Neural cell (in vitro differentiated cells): ENCODE measurements around the gene HSPA12A. TPM values are rescaled to one million over a fixed set of nuclear protein-coding genes. Genes with fewer than 3 reads are reported as not detected.

ENCODE experiments used
- H2AFZ ChIP-seq: fragments of 200-600, 300-800 bp; sonication (generic), shearing (Covaris generic); 2 replicates; pipeline ENCODE4 v1.6.0; 2014; ENCODE audit warnings: low read depth, mild to moderate bottlenecking, antibody characterized with exemption, low read length, moderate library complexity
- H3F3A ChIP-seq: fragments of 200-600 bp; shearing (Covaris generic); 2 replicates; pipeline ENCODE4 v1.6.1; 2016; ENCODE audit warnings: mild to moderate bottlenecking, moderate library complexity, mixed read lengths, antibody characterized with exemption, low read length; ENCODE audit not compliant: insufficient read depth, poor library complexity, severe bottlenecking
- H3K27ac ChIP-seq: fragments of 200-600, 300-800 bp; sonication (generic), shearing (Covaris generic); 2 replicates; pipeline ENCODE4 v1.5.1; 2014; ENCODE audit warnings: mild to moderate bottlenecking, low read length, moderate library complexity
- H3K27me3 ChIP-seq: fragments of 300-800, 200-600 bp; sonication (generic), shearing (Covaris generic); 2 replicates; pipeline ENCODE4 v1.6.0; 2014; ENCODE audit warnings: mild to moderate bottlenecking, low read depth, low read length, moderate library complexity; ENCODE audit not compliant: insufficient read depth
- H3K36me3 ChIP-seq: fragments of 300-800, 200-600 bp; sonication (generic), shearing (Covaris generic); 2 replicates; pipeline ENCODE4 v1.5.1; 2014; ENCODE audit warnings: mild to moderate bottlenecking, antibody characterized with exemption, low read length, moderate library complexity; ENCODE audit not compliant: insufficient read depth
- H3K4me2 ChIP-seq: fragments of 300-800, 200-600 bp; sonication (generic), shearing (Covaris generic); 2 replicates; pipeline ENCODE4 v1.6.0; 2014; ENCODE audit warnings: mild to moderate bottlenecking, low read length
- H3K4me3 ChIP-seq: fragments of 300-800, 200-600 bp; sonication (generic), shearing (Covaris generic); 2 replicates; pipeline ENCODE4 v1.5.1; 2014; ENCODE audit warnings: mild to moderate bottlenecking, low read length, moderate library complexity
- H3K79me2 ChIP-seq: fragments of 200-600 bp; shearing (Covaris generic); replicated peaks from 2 replicates; pipeline ENCODE4 v1.6.0; 2014; ENCODE audit warnings: mild to moderate bottlenecking, low read length, moderate library complexity; ENCODE audit not compliant: insufficient read depth
- H3K9ac ChIP-seq: fragments of 300-800, 200-600 bp; sonication (generic), shearing (Covaris generic); 2 replicates; pipeline ENCODE4 v1.6.1; 2016; ENCODE audit warnings: mild to moderate bottlenecking, low read length, mixed read lengths
- H3K9me2 ChIP-seq: fragments of 200-600 bp; shearing (Covaris generic); 2 replicates; pipeline ENCODE4 v1.6.1; 2016; ENCODE audit warnings: mild to moderate bottlenecking, low read length, mixed read lengths; ENCODE audit not compliant: insufficient read depth
- H3K9me3 ChIP-seq: fragments of 200-600, 300-800 bp; sonication (generic), shearing (Covaris generic); 2 replicates; pipeline ENCODE4 v1.6.1; 2016; ENCODE audit warnings: mild to moderate bottlenecking, mixed run types, low read length, moderate library complexity, mixed read lengths
- H4K20me1 ChIP-seq: fragments of 200-600 bp; shearing (Covaris generic); 2 replicates; pipeline ENCODE4 v1.6.1; 2016; ENCODE audit warnings: mild to moderate bottlenecking, mixed run types; ENCODE audit not compliant: insufficient read depth
- EP300 ChIP-seq: fragments of 450-650 bp; conservative IDR thresholded peaks from 2 replicates; pipeline ENCODE4 v1.6.1; 2014; ENCODE audit warnings: antibody characterized with exemption, mild to moderate bottlenecking, moderate library complexity; ENCODE audit not compliant: poor library complexity, severe bottlenecking
- EZH2 ChIP-seq: fragments of 200-600, 300-800 bp; shearing (Covaris generic), sonication (generic); IDR thresholded peaks from 2 replicates; pipeline ENCODE4 v1.6.1; 2014; ENCODE audit warnings: antibody characterized with exemption, low read length, borderline replicate concordance, mild to moderate bottlenecking; ENCODE audit not compliant: insufficient read depth, poor library complexity, severe bottlenecking
- MXI1 ChIP-seq: fragments of 450-650 bp; conservative IDR thresholded peaks from 2 replicates; pipeline ENCODE4 v1.6.1; 2014; ENCODE audit warnings: antibody characterized with exemption, mild to moderate bottlenecking; ENCODE audit not compliant: poor library complexity, severe bottlenecking
- POLR2AphosphoS5 ChIP-seq: IDR thresholded peaks from 2 replicates; pipeline ENCODE4 v1.6.1; 2012
- RAD21 ChIP-seq: fragments of 450-650 bp; conservative IDR thresholded peaks from 2 replicates; pipeline ENCODE4 v1.6.1; 2014; ENCODE audit warnings: antibody characterized with exemption, mild to moderate bottlenecking, moderate library complexity
- REST ChIP-seq: IDR thresholded peaks from 2 replicates; pipeline ENCODE4 v1.6.1; 2012; ENCODE audit warnings: borderline replicate concordance
- SMC3 ChIP-seq: fragments of 450-650 bp; conservative IDR thresholded peaks from 2 replicates; pipeline ENCODE4 v1.6.1; 2014; ENCODE audit warnings: antibody characterized with exemption, mild to moderate bottlenecking, moderate library complexity; ENCODE audit not compliant: poor library complexity
- TAF1 ChIP-seq: IDR thresholded peaks from 2 replicates; pipeline ENCODE4 v1.6.1; 2012; ENCODE audit warnings: low read depth
- polyA plus RNA-seq: library from polyadenylated mRNA; depleted of rRNA; stranded (reverse); fragments of >200 nt; gene quantifications from 2 replicates; pipeline ENCODE4 v1.2.3, GENCODE V29; 2014
- TF ChIP-seq, protein P1 (sequence below): fragments of 450-650 bp; IDR thresholded peaks from 2 replicates; pipeline ENCODE4 v1.5.1; 2014; ENCODE audit warnings: antibody characterized with exemption, mild to moderate bottlenecking, moderate library complexity; ENCODE audit not compliant: poor library complexity, severe bottlenecking

The HSPA12A gene
- polyA plus RNA-seq, 1 donor from 2014 or later = 5.9 TPM

- no peaks in the 10 kb centered on the region for H3F3A ChIP-seq
Observed at GRCh38 chr10:116784651-116785050, 42.3 kb upstream of the HSPA12A start.

DNA sequence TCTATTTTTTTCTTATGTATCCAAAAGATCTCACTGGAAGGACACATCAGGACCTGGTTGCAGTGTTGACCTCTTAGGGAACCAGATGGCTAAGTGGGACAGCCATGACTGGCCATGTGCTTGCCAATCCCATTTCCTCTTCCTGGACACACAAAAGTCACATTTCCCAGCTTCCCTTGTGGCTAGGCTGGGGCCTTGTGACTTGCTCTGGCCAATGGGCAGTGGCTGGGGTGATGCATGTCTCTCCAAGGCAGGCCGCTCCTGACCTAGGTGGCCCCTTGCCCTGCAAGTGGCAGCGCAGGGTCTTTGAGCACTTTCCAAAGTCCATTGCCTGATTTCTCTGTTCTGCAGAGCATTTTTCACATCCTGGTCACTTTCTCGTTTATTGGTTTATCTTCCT, 41.7 kb upstream of the HSPA12A start:
- no peaks in the 10 kb centered on the region for H4K20me1 ChIP-seq
- TF ChIP-seq RAD21 (no peak), MXI1 (no peak), POLR2AphosphoS5 (no peak), SMC3 (no peak), EP300 (no peak), REST (no peak), EZH2 (no peak), TAF1 (no peak)
- TF ChIP-seq, protein P1, sequence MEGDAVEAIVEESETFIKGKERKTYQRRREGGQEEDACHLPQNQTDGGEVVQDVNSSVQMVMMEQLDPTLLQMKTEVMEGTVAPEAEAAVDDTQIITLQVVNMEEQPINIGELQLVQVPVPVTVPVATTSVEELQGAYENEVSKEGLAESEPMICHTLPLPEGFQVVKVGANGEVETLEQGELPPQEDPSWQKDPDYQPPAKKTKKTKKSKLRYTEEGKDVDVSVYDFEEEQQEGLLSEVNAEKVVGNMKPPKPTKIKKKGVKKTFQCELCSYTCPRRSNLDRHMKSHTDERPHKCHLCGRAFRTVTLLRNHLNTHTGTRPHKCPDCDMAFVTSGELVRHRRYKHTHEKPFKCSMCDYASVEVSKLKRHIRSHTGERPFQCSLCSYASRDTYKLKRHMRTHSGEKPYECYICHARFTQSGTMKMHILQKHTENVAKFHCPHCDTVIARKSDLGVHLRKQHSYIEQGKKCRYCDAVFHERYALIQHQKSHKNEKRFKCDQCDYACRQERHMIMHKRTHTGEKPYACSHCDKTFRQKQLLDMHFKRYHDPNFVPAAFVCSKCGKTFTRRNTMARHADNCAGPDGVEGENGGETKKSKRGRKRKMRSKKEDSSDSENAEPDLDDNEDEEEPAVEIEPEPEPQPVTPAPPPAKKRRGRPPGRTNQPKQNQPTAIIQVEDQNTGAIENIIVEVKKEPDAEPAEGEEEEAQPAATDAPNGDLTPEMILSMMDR = no peak
- H3K4me3 ChIP-seq = no peak overlapping the region
- H3K4me2 ChIP-seq = no peak overlapping the region
- H3K27me3 ChIP-seq = no peaks in the 10 kb centered on the region
- H3K36me3 ChIP-seq = no peaks in the 10 kb centered on the region
- no peaks in the 10 kb centered on the region for H3K79me2 ChIP-seq
- H3K9me3 ChIP-seq = no peaks in the 10 kb centered on the region
- no peak overlapping the region for H2AFZ ChIP-seq
- no peak overlapping the region for H3K27ac ChIP-seq
- H3K9ac ChIP-seq = no peak overlapping the region
- H3F3A ChIP-seq = no peaks in the 10 kb centered on the region
- no peaks in the 10 kb centered on the region for H3K9me2 ChIP-seq

More at GRCh38 chr10:116784651-116785050, 42.3 kb upstream of the HSPA12A start:
- H3K4me2 ChIP-seq = no peak overlapping the region
- H4K20me1 ChIP-seq = no peaks in the 10 kb centered on the region
- no peaks in the 10 kb centered on the region for H3K9me3 ChIP-seq
- no peaks in the 10 kb centered on the region for H3K27me3 ChIP-seq
- H3K36me3 ChIP-seq = no peaks in the 10 kb centered on the region
- H3K9me2 ChIP-seq = no peaks in the 10 kb centered on the region
- no peak overlapping the region for H3K9ac ChIP-seq
- H3K4me3 ChIP-seq = no peak overlapping the region
- no peak overlapping the region for H3K27ac ChIP-seq
- no peak overlapping the region for H2AFZ ChIP-seq
- TF ChIP-seq, protein P1 = no peak
- no peak for TF ChIP-seq TAF1
- TF ChIP-seq EP300 = no peak
- TF ChIP-seq REST = no peak
- no peak for TF ChIP-seq EZH2
- TF ChIP-seq POLR2AphosphoS5 = no peak
- H3K79me2 ChIP-seq = no peaks in the 10 kb centered on the region
